Measurements from ENCODE around the gene NLRP9. TPM values are rescaled to one million over a fixed set of nuclear protein-coding genes. Genes with fewer than 3 reads are reported as not detected.

Gene NLRP9
- total RNA-seq, 1 donor = not detected

DNA sequence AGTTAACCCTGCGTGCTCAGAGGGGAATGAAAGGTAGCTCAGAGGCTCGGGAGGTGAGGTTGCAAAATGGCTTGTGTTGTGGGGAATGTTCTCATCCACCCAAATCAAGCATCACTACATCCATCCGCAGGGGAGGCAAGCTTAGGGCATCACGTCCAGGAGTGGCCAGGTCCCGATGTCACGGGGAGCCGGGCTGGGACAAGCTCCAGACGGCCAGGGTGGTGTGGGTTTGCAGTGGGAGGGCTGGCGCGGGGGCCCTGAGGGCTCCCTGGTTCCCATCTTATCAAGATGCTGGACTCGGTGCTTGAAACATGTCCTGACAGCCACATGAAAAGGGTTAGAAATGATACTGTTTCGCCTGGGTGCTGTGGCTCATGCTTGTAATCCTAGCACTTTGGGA lies 37.4 kb downstream of the NLRP9 start:
- Histone ChIP-seq H3K27ac (ENCODE audit: low read depth, low read length) (no peak overlapping the region), H2AFZ (ENCODE audit: low read length) (no peak overlapping the region), H4K20me1 (ENCODE audit: insufficient read depth, low read length) (peaks cover 3% of the 10 kb centered on the region), H3K36me3 (ENCODE audit: insufficient read depth, low read length) (peaks cover 32% of the 10 kb centered on the region), H3K9me3 (ENCODE audit: low read depth, low read length) (no peaks in the 10 kb centered on the region), H3K4me3 (ENCODE audit: insufficient read depth, low read length) (no peak overlapping the region), H3K79me2 (ENCODE audit: insufficient read depth, low read length) (no peaks in the 10 kb centered on the region), H3K27me3 (ENCODE audit: insufficient read depth, low read length) (no peaks in the 10 kb centered on the region), H3K4me2 (ENCODE audit: insufficient read depth, low read length) (no peak overlapping the region), H3K4me1 (ENCODE audit: insufficient read depth, low read length) (no peaks in the 10 kb centered on the region)
- TF ChIP-seq, protein P1, sequence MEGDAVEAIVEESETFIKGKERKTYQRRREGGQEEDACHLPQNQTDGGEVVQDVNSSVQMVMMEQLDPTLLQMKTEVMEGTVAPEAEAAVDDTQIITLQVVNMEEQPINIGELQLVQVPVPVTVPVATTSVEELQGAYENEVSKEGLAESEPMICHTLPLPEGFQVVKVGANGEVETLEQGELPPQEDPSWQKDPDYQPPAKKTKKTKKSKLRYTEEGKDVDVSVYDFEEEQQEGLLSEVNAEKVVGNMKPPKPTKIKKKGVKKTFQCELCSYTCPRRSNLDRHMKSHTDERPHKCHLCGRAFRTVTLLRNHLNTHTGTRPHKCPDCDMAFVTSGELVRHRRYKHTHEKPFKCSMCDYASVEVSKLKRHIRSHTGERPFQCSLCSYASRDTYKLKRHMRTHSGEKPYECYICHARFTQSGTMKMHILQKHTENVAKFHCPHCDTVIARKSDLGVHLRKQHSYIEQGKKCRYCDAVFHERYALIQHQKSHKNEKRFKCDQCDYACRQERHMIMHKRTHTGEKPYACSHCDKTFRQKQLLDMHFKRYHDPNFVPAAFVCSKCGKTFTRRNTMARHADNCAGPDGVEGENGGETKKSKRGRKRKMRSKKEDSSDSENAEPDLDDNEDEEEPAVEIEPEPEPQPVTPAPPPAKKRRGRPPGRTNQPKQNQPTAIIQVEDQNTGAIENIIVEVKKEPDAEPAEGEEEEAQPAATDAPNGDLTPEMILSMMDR (IDR thresholded peaks at IDR 0.05; ENCODE audit: extremely low read depth, low read depth, low read length) = no peak
- peak; percentile 61 for DNase-seq (ENCODE audit: insufficient read length, low spot score, missing footprints)

DNA sequence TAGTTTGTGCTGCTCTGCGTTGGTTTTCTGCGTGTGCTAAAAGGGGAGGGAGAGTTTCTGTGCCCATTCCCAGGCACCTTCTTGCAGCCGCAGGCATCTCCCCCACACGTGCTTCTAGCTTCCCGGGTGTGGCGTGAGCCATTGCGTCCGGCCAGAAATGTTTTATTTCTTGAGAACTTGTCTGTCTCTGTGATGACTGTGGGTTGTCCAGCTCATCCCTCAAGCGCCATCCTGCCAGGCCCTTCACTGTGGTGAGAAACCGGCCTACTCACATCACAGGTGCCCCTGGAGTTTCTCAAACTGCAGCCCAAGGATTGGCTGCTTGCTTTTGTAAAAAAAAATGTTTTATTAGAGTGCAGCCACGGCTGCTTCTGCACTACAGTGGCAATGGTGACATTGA lies 39.0 kb downstream of the NLRP9 start:
- no peak overlapping the region for H2AFZ ChIP-seq (ENCODE audit: low read length)
- no peaks in the 10 kb centered on the region for H3K27me3 ChIP-seq (ENCODE audit: insufficient read depth, low read length)
- DNase-seq (ENCODE audit: insufficient read length, low spot score, missing footprints) = peak; percentile 64
- no peak overlapping the region for H3K27ac ChIP-seq (ENCODE audit: low read depth, low read length)
- no peak overlapping the region for H3K4me2 ChIP-seq (ENCODE audit: insufficient read depth, low read length)
- no peaks in the 10 kb centered on the region for H3K4me1 ChIP-seq (ENCODE audit: insufficient read depth, low read length)
- H3K36me3 ChIP-seq (ENCODE audit: insufficient read depth, low read length) = peaks cover 32% of the 10 kb centered on the region
- no peaks in the 10 kb centered on the region for H4K20me1 ChIP-seq (ENCODE audit: insufficient read depth, low read length)
- TF ChIP-seq, protein P1 (IDR thresholded peaks at IDR 0.05; ENCODE audit: extremely low read depth, low read depth, low read length) = no peak
- H3K4me3 ChIP-seq (ENCODE audit: insufficient read depth, low read length) = no peak overlapping the region
- H3K9me3 ChIP-seq (ENCODE audit: low read depth, low read length) = no peaks in the 10 kb centered on the region
- no peaks in the 10 kb centered on the region for H3K79me2 ChIP-seq (ENCODE audit: insufficient read depth, low read length)

DNA sequence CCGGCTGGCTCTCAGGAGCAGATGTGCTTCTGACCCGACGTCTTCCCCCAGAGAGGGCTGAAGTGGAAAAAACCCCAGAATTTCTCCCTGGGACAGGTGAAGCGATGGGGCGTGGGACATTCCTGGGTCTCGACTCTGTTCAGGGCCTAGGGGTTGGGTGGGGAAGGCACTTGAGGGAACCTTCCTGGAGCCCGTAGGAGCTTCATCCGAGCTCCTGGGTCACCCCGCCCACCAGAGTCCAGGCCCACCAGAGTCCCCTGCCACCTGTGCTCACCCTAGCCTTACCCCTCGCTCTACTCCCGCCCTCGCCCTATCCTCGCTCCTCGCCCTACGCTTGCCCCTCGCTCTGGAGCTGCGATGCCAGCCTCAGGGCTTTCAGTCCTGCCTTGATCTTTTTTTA lies 39.9 kb downstream of the NLRP9 start:
- peak; percentile 82 for DNase-seq (ENCODE audit: insufficient read length, low spot score, missing footprints)
- Histone ChIP-seq H4K20me1 (ENCODE audit: insufficient read depth, low read length) (no peaks in the 10 kb centered on the region), H3K4me3 (ENCODE audit: insufficient read depth, low read length) (no peak overlapping the region), H3K4me2 (ENCODE audit: insufficient read depth, low read length) (no peak overlapping the region), H3K9me3 (ENCODE audit: low read depth, low read length) (no peaks in the 10 kb centered on the region), H3K79me2 (ENCODE audit: insufficient read depth, low read length) (no peaks in the 10 kb centered on the region), H2AFZ (ENCODE audit: low read length) (no peak overlapping the region), H3K27me3 (ENCODE audit: insufficient read depth, low read length) (no peaks in the 10 kb centered on the region), H3K27ac (ENCODE audit: low read depth, low read length) (no peak overlapping the region), H3K4me1 (ENCODE audit: insufficient read depth, low read length) (no peaks in the 10 kb centered on the region), H3K36me3 (ENCODE audit: insufficient read depth, low read length) (peaks cover 37% of the 10 kb centered on the region)
- TF ChIP-seq, protein P1 (IDR thresholded peaks at IDR 0.05; ENCODE audit: extremely low read depth, low read depth, low read length) = no peak

DNA sequence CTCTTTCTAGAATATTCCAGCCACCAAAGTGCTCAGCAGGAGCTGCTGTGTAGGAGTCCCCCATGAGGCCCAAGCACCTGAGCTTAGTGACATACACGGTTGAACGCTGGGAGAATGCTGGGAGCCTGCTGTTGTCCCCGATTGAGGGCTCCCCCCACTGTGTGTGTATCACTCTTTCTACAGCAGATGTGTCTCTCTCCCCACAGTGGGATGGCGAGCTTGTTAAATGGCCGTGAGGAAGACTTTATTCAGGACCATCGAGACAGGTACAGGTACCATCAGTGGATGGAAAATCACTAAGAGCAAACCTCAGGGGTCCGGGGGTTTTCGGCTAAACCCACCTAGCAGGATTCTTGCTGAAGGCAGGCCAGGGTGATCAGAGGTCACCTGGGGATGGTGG lies 40.5 kb downstream of the NLRP9 start:
- H4K20me1 ChIP-seq (ENCODE audit: insufficient read depth, low read length) = no peaks in the 10 kb centered on the region
- no peaks in the 10 kb centered on the region for H3K79me2 ChIP-seq (ENCODE audit: insufficient read depth, low read length)
- no peaks in the 10 kb centered on the region for H3K27me3 ChIP-seq (ENCODE audit: insufficient read depth, low read length)
- no peaks in the 10 kb centered on the region for H3K9me3 ChIP-seq (ENCODE audit: low read depth, low read length)
- H3K4me1 ChIP-seq (ENCODE audit: insufficient read depth, low read length) = no peaks in the 10 kb centered on the region
- no peak overlapping the region for H2AFZ ChIP-seq (ENCODE audit: low read length)
- DNase-seq (ENCODE audit: insufficient read length, low spot score, missing footprints) = peak; percentile 66
- H3K36me3 ChIP-seq (ENCODE audit: insufficient read depth, low read length) = peaks cover 42% of the 10 kb centered on the region
- H3K4me3 ChIP-seq (ENCODE audit: insufficient read depth, low read length) = no peak overlapping the region
- H3K27ac ChIP-seq (ENCODE audit: low read depth, low read length) = no peak overlapping the region
- H3K4me2 ChIP-seq (ENCODE audit: insufficient read depth, low read length) = no peak overlapping the region
- TF ChIP-seq, protein P1 (IDR thresholded peaks at IDR 0.05; ENCODE audit: extremely low read depth, low read depth, low read length) = no peak

Measured in osteoblast (primary cell).